Esophagus squamous epithelium (tissue), 4 donors: ENCODE results near the gene ZCWPW2.

Experiments used
- CTCF ChIP-seq, 6 experiments: fragments of 450-650 bp in 4 of 6; fragments of 200-600 bp in 2 of 6; sonication (generic) in 2 of 6; IDR thresholded peaks; one replicate each; pipeline ENCODE4 v1.5.1; 2016 to 2019; ENCODE audit warnings: antibody characterized with exemption in 6 of 6, mild to moderate bottlenecking in 4 of 6, moderate library complexity in 4 of 6
- POLR2A ChIP-seq, 4 donors: fragments of 450-650 bp; IDR thresholded peaks; one replicate each; pipeline ENCODE4 v1.6.1; 2017; ENCODE audit warnings: antibody characterized with exemption in 4 of 4, mild to moderate bottlenecking in 4 of 4, moderate library complexity in 3 of 4

- TF ChIP-seq POLR2A (IDR thresholded peaks at IDR 0.05) (no peak), CTCF (IDR thresholded peaks at IDR 0.05) (no peak)
Measured at GRCh38 chr3:28308196-28308595, 40.3 kb upstream of the ZCWPW2 start.
